NCI-H446 treated with DMSO at 0.1 percent for 48 hours (cell line): ENCODE results near the gene PYGM.
"Not testable (repeated sequence)": the region's sequence is repeated elsewhere in the genome, so short reads cannot be mapped to it uniquely, and the experiment has no call there.

Source experiments
- DNase-seq: peaks from one replicate; lab custom pipeline; 2025; lab: John Stamatoyannopoulos, UW

PYGM gene

DNA sequence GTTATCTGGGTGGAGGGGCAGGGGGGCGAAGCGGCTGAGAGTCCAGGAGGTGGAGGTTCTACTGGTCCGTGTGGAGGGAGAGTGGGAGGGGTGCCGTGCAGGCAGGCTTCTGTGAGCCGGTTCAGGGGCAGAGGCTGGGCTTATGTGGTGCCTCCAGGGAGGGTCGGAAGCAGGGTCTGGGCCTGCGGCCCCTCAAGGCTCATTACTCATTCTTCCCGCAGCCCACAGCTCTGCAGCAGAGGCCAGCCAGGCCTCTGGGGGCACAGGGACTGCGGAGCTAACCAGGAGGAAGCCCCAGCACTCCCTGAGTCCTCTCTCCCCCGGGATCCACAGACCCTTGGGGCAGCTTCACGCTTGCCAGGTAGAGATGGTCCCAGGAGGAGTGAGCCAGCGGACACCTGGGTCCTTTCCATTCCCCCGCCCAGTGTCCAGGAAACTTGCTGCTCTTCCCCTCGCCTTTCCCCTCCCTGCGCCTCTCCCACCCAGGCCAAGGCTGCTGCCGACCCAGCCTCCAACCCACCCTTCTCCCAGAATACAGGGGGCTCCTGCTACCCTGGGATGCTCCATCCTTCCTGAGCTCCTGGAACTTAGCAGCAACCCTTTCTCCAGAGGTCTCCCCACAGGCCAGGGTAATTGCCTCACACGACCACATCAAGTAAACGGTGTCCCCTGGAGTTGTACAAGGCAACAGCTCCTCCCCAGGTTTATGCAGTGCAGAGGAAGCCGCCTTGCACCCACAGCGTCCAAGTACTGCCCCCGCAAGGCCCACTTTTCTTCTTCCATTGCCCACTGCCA is 43.1 kb downstream of the PYGM start:
- DNase-seq: no peak

DNA sequence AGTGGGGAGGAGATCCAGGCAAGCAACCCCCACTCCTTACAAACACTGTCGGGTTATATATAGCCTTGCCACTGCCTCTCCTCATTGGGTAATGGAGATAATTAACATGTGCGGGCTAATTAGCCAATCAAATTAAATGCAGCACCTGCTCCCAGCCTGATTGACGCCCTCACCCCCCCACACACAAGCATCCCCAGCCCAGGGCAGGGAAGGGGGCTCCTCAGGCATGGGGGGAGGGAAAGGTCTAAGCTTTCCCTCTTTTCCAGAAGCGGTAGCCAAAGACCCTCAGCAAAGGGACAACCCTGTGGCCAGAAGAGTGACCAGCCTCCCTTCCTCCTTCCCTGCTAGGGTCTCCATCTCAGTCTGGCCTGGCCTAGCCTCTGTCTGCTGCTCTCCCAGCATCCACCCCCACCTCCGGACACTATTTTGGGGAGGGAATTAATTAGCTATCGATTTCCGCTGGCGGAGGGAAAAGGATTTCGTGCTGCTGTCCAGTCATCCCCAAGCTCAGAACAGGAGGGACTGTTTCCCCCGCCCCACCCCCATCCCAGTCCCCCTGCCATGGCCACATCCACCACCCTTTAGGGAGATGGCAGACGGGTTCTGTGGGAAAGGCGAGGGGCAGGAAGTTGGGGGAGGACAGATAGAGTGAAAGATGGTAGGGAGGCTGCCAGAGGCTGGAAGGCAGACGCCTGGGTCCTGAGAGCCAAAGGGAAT is 43.9 kb downstream of the PYGM start:
- DNase-seq: no peak

DNA sequence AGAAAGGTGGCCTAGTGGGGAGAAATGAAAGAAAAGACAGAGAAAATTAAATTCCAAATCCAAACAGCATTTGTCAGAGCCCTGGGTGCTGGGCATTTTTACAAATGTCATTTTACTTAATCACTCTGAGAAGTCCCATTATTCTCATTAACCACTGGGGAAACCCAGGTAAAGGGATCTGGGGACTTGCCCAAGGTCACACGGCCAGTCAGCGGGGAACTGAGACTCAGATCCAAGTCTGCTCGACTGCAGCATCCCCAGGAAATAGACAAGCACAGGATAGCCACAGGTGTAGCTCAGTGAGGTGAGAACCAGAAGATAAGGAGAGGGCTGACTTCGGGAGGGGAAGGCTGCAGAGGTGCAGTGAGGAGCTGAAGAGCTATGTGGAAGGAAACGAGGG is 44.7 kb downstream of the PYGM start:
- DNase-seq: no peak

DNA sequence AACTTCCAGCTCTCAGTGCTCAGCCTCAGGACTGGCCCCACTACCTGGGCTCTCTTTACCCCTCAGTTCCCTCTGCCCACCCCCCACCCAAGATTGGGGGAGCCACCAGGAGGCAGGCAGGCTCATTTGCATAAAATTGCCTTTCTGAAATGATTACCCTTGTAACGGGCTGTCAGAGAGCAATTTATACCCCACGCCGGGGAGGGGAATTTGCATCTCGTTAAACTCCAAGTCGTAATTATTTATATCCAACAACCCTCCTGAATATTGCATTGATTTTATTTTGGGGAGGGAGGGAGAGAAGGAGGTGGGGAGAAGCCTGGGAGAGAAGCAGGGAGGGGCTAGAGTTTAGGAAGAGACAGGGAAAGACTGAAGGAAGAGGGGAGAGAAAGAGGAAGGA is 45.1 kb downstream of the PYGM start:
- no peak for DNase-seq

DNA sequence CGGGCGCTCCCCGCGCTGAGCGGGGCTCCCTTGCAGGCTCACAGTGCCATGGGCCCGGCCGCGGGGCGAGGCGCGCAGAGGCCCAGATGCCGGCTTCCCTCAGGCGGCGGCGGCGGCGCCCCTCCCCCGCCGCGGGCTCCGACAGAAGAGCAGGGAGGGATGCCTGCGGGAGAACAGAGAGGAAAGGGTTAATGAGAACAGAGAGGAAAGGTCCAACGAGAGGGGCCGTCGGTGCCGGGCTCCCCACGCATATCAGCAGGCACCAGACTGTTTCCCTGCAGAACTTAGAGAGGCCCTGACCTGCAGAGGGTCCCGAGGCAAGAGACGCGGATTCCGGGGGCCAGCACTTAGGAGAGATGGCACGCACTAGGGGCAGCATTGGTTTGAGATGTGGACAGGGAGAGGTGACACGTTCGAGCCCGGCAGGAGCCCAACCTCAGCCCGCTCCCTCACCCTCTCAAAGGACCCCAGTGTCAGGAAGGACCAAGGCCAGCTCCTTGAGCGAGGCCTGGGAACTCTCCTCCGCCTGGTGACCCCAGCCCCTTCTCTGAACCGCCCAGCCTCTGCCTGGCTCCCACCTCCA is 45.9 kb downstream of the PYGM start:
- no peak for DNase-seq

DNA sequence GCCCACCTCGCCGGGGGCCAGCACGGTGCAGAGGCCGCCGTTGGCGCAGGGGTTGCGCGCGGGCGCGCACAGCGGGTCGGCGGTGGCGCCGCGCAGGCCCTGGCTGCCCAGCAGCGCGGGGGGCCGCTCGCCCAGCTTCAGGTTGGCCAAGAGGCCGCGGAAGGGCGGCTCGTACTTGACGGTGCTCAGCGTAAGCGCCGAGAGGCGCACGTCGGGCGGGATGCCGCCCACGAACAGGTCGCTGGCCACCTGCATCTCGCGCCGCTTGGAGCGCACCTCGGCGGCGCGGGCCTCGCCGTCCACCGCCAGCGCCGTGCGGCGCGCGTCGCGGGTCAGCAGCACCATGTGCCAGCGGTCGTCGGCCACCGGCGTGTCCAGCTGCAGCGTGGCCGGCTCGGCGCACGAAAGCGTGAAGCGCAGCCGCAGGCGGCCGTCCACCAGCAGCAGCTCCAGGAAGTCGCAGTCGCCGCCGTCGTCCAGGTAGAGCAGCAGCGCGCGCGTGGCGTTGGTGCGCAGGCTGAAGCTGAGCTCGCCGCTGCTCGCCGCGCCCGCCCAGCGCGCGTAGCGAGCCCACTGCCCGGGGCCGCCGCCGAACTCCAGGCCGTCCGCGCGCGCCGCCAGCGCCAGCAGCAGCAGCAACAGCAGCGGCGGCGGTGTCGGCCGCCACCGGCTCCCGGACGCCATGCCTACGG is 46.6 kb downstream of the PYGM start:
- DNase-seq: no peak

DNA sequence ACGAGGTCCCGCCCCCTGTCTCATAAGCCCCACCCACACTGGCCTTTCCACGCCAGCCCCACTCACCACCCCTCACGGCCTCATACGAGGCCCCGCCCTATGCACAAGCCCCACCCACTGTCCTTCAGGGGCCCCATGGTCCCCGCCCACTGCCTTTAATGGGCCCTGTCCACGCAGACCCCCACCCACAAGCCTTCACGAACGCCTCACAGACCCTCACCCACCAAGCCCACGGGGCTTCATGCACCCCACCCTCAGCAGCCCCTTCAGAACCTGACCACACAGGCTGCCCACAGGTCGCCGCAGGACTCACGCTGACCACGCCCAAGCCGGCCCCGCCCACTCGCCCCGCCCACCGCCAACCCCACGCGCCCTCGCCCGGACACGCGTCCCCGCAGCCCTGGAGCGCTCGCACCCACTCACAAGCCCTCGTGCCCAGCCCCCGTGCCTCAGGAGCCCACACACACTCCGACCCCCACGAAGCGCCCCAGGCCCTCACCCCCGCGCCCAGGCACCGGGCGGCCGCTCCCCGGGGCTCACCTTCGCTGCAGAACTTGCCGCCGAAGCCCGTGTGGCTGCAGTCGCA is 47.3 kb downstream of the PYGM start:
- DNase-seq: no peak

DNA sequence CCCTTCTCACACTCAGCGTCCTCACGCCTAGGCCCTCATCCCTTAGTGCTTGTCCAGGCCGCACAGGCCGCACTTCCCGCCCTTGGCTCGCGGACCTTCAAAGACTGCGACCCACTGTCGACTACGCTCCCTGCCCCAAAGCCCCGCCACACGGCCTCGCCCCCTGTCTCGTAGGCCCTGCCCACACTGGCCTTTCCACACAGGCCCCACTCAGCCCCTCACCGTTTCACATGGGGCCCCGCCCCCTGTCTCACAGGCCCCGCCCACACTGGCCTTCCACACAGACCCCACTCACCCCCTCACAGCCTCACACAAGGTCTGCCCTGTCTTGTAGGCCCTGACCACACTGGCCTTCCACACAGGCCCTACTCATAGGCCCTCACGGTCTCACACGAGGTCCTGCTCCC is 47.8 kb downstream of the PYGM start:
- DNase-seq: no peak

DNA sequence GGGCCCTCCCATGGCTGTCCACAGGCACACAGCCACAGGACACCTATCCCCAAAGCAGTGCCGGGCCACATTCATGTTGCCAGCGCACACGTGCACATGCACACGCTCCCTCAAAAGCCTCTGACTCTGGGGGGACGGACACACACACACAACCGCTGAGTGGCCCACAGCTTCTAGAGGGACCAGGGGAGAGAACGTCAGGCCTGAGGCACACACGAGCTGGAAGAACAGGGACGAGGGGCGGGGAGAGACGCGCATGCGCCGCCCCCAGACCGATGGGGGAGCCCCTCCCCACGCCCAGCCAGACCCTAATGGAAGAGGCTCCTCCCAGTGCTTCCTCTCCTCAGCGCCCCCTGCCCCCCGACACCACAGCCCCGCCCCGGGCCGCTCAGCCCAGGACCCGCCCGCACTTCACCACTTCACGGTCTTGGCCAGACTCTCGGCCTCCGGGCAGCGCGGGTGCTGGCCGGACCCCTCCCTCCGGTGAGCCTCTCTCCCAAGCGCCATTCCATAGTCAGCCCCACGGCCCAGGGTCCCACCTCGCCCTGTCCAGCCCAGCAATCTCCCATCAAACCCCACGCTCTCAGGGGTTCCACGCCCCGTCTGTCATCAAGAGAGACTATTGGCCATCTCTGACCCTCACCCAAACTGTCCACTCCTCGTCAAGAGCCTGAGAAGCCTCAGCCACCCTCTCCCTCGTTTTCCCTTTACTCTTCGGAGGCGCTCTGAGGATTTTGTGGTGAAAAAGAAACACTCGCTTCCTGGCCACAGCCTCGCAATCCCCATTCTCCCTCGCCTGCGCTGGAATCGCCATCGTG is 48.4 kb downstream of the PYGM start:
- no peak for DNase-seq

DNA sequence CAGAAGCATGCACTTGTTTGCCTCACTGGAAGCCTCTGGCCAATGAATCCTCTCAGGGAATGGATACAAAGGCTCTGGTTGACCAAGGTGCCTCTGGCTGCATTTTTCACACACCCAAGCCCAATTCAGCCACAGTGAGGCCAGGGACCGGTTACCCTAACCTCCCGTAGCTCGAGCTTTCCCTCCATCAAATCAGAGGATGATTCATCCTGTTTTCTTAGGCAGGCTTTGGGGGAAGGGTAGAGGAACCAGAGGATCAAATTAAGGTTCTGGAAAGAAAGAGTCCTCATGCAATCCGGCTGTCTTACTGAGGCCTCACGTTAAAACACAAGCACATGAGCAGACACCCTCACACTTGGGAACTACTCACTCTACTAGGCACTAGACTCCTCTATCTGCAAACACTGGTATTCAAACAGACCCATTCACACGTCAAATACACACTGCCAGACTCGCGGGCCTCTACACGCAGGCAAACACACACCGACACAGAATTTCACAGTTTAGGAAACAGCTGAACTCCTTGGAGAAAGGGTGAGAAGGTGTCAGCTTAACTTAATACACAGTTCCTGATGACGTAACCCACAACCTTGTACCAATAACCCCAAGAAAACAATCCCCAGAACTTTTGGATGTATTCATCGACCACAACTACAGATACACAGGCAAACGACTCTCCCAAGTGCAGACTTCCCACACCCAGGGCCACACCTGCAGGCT is 49.2 kb downstream of the PYGM start:
- DNase-seq: no peak

DNA sequence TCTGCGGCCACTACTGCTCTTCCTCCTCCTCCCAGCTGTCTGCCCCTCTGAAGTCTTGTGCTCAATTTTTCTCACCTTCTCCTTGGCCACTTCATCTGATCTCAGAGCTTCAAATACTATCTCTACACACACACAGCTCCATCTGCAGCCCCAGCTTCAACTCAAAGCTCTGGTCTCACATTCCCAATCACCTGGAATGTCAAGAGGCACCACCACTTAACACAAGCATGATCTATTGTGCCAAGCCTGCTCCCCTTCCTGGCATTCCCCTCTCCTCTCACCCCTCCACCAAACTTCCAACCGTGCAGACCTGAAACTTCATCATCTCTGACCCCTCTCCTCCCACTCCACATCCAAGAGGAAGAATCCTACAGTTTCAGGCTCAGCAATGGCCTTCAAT is 54.3 kb downstream of the PYGM start:
- DNase-seq: no peak

DNA sequence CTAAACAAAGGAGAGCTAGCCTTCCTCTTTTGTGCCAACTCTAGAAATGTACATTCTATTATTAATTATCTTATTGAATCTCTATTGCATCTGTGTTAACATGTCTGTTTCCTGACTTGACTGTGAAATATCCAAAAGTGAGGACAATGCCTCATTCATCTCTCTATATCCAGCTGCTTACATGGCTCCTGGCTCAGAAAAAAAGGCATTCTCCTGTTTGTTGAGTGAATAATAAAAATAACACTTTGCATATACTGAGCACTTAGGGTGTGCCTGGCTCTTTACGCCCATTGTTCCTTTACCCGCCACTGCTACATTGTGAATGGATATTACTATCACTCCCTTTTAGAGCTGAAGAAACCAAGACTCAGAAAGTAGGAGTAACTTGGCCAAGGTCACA is 56.7 kb downstream of the PYGM start:
- DNase-seq: no peak

DNA sequence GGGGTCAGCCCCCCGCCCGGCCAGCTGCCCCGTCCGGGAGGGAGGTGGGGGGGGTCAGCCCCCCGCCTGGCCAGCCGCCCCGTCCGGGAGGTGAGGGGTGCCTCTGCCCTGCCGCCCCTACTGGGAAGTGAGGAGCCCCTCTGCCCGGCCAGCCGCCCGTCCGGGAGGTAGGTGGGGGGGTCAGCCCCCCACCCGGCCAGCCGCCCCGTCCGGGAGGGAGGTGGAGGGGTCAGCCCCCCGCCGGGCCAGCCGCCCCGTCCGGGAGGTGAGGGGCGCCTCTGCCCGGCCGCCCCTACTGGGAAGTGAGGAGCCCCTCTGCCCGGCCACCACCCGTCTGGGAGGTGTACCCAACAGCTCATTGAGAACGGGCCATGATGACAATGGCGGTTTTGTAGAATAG is 57.8 kb downstream of the PYGM start:
- DNase-seq: not testable (repeated sequence)

DNA sequence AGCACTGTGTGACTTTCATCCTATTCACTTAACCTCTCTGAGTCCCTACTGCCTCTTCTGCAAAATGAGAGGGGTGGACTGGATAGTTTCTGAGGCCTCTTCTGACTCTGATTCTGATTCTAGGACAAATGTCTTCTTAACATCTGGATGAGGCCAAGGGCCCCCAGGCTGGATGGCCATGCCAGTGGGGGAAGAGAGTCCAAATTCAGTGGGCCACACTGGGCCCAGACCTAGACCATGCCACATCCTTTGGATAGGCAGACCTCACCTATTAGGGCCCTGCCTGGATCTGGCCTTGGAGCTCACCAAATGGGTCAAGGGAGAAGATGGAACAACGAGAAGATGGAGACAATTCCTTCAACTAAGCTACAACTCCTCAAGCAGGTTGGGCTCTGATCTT is 61.3 kb downstream of the PYGM start:
- no peak for DNase-seq

DNA sequence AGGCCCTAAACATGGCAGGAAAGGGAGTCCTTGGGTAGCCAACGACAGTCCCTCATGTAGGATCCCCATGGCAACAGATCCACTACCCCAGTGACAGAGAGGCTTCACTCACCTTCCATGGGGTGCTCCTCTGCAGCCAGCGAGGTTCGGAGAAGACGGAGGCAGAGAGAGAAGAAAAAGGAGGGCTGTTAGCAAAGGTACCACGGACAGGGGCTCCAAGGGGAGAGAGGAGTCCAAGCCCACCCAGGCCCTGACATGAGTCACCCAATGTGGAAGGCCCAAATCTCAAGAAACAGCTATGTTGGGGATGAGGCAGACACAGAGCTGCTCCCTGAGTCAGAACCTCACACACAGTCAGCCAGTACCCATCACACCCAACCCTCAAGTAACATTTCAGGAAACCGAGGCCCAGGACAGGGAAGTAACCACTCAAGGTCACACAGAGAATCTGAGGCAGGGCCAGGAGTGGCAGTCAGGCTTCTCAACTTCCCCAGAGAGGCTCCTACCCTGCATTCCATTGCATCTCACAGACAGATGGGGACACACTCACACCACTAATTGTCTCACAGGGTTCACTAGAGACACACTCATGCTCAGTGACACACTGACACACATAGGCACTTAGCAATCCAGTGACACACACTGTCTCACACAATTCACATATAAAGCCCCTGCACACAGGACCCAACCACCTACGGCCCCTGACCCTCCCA is 62.0 kb downstream of the PYGM start:
- DNase-seq: no peak
